K562 (cell line): ENCODE data around the gene FBXW2. TPM values are rescaled to one million over a fixed set of nuclear protein-coding genes. Genes with fewer than 3 reads are reported as not detected.
A peak's percentile ranks its signal among the peaks of the same experiment; 100 is the strongest.

Experiments used
- CHD7 ChIP-seq: fragments of 200-600 bp; sonication (generic); IDR thresholded peaks from one replicate; pipeline ENCODE4 v1.6.1; 2012; ENCODE audit warnings: mild to moderate bottlenecking, low read depth, low read length, inconsistent platforms
- HMGXB4 ChIP-seq: sonication (generic); formaldehyde crosslinking; IDR thresholded peaks from 2 replicates; pipeline ENCODE4 v1.8.1; 2023; ENCODE audit warnings: mild to moderate bottlenecking, missing genetic modification reagents
- MAZ ChIP-seq, 2 experiments: fragments of 450-650 bp in 1 of 2; sonication (generic) in 1 of 2; formaldehyde crosslinking; IDR thresholded peaks in 1 of 2; conservative IDR thresholded peaks in 1 of 2; 2 replicates each; pipeline versions ENCODE4 v1.4.0 to v1.5.0; 2020; ENCODE audit warnings: mild to moderate bottlenecking in 1 of 2, missing genetic modification reagents in 1 of 2
- RAD21 ChIP-seq, 2 experiments: fragments of 250-450 bp in 1 of 2; fragments of 450-650 bp in 1 of 2; sonication (Bioruptor Pico) in 1 of 2; formaldehyde crosslinking in 1 of 2; IDR thresholded peaks in 1 of 2; conservative IDR thresholded peaks in 1 of 2; 2 replicates each; pipeline versions ENCODE4 v1.4.0 to v1.8.0; 2020 to 2022; ENCODE audit warnings: mild to moderate bottlenecking in 2 of 2, moderate library complexity in 1 of 2
- WHSC1 ChIP-seq: IDR thresholded peaks from one replicate; pipeline ENCODE4 v1.6.1; 2012; ENCODE audit warnings: low read length, control low read depth, inconsistent platforms
- ZBTB11 ChIP-seq, 3 experiments: fragments of 200-800 bp in 1 of 3; fragments of 250-450 bp in 1 of 3; fragments of 450-650 bp in 1 of 3; sonication (Bioruptor Pico) in 1 of 3; sonication (Bioruptor generic) in 1 of 3; formaldehyde crosslinking in 1 of 3; IDR thresholded peaks; 2 replicates each; pipeline versions ENCODE4 v1.6.1 to v1.8.0; 2016 to 2022; ENCODE audit warnings: mild to moderate bottlenecking in 2 of 3, missing genetic modification characterization in 2 of 3, missing compliant biosample characterization in 1 of 3, moderate library complexity in 1 of 3
- polyA plus RNA-seq, 8 experiments: library from polyadenylated mRNA; depleted of rRNA in 4 of 8; stranded (reverse) in 5 of 8; unstranded in 3 of 8; fragments of >200 nt; fragmentation: Nextera tagmentation in 2 of 8; fragmentation: Illumina TruSeq in 1 of 8; extraction: Ambion mirVana in 2 of 8; extraction: Trizol in 1 of 8; gene quantifications; 2 replicates each; pipeline versions ENCODE4 v1.2.1 to v1.2.3, GENCODE V29; 2011 to 2014; ENCODE audit warnings: inconsistent platforms in 1 of 8, missing spikeins in 1 of 8
- total RNA-seq, 7 experiments: library from RNA; depleted of rRNA in 6 of 7; stranded (reverse); fragments of >200 nt in 6 of 7; fragmentation: Illumina TruSeq in 2 of 7; extraction: Trizol in 2 of 7; gene quantifications; 2 replicates each; pipeline versions ENCODE4 v1.2.1 to v1.2.3, GENCODE V29; 2011 to 2021; ENCODE audit warnings: low replicate concordance in 1 of 7

The FBXW2 gene
- total and polyA plus RNA-seq, 9 of the 15 experiments (the other 6 are each of a cell fraction or from before 2014, with no cell fraction given) = 2.5 to 57.8 (median 28.1) TPM

- TF ChIP-seq CHD7 (no peak), RAD21 (CRISPR knock-in tag; conservative IDR thresholded peaks at IDR 0.05 in 1 of 2, IDR thresholded peaks at IDR 0.05 in 1 of 2) (peak in 1 of 2 experiments; percentile 25; a peak in 2 of 4 replicates), WHSC1 (no peak), HMGXB4 (CRISPR knock-in tag) (peak; percentile 95), ZBTB11 (CRISPR knock-in tag; IDR thresholded peaks at IDR 0.05) (peak; percentile 91 to 98 (median 97)), MAZ (CRISPR knock-in tag; conservative IDR thresholded peaks at IDR 0.05 in 1 of 2, IDR thresholded peaks at IDR 0.05 in 1 of 2) (peak; percentile 99)
These were observed at the start of gene FBXW2 (continued) for GRCh38 chr9:120792898-120793765.
